Osteoblast (primary cell): ENCODE results near the gene MACROD2. TPM values are rescaled to one million over a fixed set of nuclear protein-coding genes. Genes with fewer than 3 reads are reported as not detected.

Experiments
- DNase-seq: peaks from one replicate; pipeline ENCODE4 v3.0.0; 2011; ENCODE audit warnings: low spot score, mixed read lengths; ENCODE audit not compliant: insufficient read length; ENCODE audit errors: missing footprints
- H2AFZ ChIP-seq: 2 replicates; pipeline ENCODE4 v1.6.0; 2011; ENCODE audit warnings: mild to moderate bottlenecking, low read length
- H3K27ac ChIP-seq: 2 replicates; pipeline ENCODE4 v1.5.1; 2011; ENCODE audit warnings: mild to moderate bottlenecking, low read depth, low read length, moderate library complexity
- H3K27me3 ChIP-seq: 2 replicates; pipeline ENCODE4 v1.6.0; 2012; ENCODE audit warnings: mild to moderate bottlenecking, control low read depth, inconsistent platforms, low read length, moderate library complexity; ENCODE audit not compliant: insufficient read depth
- H3K36me3 ChIP-seq: 2 replicates; pipeline ENCODE4 v1.5.1; 2011; ENCODE audit warnings: mild to moderate bottlenecking, low read length, control low read depth, moderate library complexity; ENCODE audit not compliant: insufficient read depth
- H3K4me1 ChIP-seq: 2 replicates; pipeline ENCODE4 v1.5.1; 2011; ENCODE audit warnings: mild to moderate bottlenecking, low read length, control low read depth, moderate library complexity; ENCODE audit not compliant: insufficient read depth
- H3K4me2 ChIP-seq: 2 replicates; pipeline ENCODE4 v1.6.0; 2011; ENCODE audit warnings: mild to moderate bottlenecking, low read length; ENCODE audit not compliant: insufficient read depth
- H3K4me3 ChIP-seq: fragments of 200-600 bp; sonication (generic); 3 replicates; pipeline ENCODE4 v1.5.1; 2012; ENCODE audit warnings: mild to moderate bottlenecking, low read length, inconsistent platforms; ENCODE audit not compliant: insufficient read depth
- H3K79me2 ChIP-seq: 2 replicates; pipeline ENCODE4 v1.6.0; 2012; ENCODE audit warnings: mild to moderate bottlenecking, low read length, control low read depth, inconsistent platforms; ENCODE audit not compliant: insufficient read depth
- H3K9me3 ChIP-seq: 2 replicates; pipeline ENCODE4 v1.5.1; 2011; ENCODE audit warnings: low read depth, low read length, control low read depth
- H4K20me1 ChIP-seq: 2 replicates; pipeline ENCODE4 v1.6.0; 2012; ENCODE audit warnings: mild to moderate bottlenecking, low read length, control low read depth; ENCODE audit not compliant: insufficient read depth
- total RNA-seq: library from RNA; depleted of rRNA; stranded (reverse); fragments of >200 nt; gene quantifications from 2 replicates; pipeline ENCODE4 v1.2.3, GENCODE V29; 2012
- TF ChIP-seq, protein P1 (sequence below): IDR thresholded peaks from 2 replicates; pipeline ENCODE4 v1.5.1; 2011; ENCODE audit warnings: mild to moderate bottlenecking, low read depth, low read length, moderate library complexity; ENCODE audit errors: extremely low read depth

The MACROD2 gene
- total RNA-seq, 1 donor = 4.0 TPM

- Histone ChIP-seq H3K79me2 (no peaks in the 10 kb centered on the region), H3K4me2 (no peak overlapping the region), H4K20me1 (no peaks in the 10 kb centered on the region), H3K36me3 (no peaks in the 10 kb centered on the region), H3K9me3 (no peaks in the 10 kb centered on the region), H3K4me1 (no peaks in the 10 kb centered on the region), H3K27me3 (no peaks in the 10 kb centered on the region), H3K27ac (no peak overlapping the region), H2AFZ (no peak overlapping the region), H3K4me3 (no peak overlapping the region)
- TF ChIP-seq, protein P1, sequence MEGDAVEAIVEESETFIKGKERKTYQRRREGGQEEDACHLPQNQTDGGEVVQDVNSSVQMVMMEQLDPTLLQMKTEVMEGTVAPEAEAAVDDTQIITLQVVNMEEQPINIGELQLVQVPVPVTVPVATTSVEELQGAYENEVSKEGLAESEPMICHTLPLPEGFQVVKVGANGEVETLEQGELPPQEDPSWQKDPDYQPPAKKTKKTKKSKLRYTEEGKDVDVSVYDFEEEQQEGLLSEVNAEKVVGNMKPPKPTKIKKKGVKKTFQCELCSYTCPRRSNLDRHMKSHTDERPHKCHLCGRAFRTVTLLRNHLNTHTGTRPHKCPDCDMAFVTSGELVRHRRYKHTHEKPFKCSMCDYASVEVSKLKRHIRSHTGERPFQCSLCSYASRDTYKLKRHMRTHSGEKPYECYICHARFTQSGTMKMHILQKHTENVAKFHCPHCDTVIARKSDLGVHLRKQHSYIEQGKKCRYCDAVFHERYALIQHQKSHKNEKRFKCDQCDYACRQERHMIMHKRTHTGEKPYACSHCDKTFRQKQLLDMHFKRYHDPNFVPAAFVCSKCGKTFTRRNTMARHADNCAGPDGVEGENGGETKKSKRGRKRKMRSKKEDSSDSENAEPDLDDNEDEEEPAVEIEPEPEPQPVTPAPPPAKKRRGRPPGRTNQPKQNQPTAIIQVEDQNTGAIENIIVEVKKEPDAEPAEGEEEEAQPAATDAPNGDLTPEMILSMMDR = no peak
- no peak for DNase-seq
Measured at GRCh38 chr20:14885661-14886060, 890.3 kb downstream of the MACROD2 start.

DNA sequence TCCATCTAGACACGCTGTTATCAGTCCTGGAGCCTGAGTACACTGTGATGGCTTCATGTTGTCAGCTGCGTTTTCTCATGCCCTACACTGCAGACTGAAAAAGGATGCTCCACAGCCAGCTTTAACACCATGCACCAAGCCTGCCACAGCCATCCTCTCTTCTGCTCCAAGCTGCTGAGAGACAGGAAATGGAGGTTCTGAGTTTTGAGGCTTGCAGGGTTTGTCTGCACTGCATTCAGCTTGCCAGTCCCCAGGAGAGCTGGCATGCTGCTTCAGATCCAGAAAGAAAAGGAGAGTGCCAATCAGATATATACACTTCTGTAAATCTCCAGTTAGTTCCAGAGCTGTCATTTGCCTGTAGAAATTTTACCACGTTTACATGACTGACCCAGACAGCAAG is 892.8 kb downstream of the MACROD2 start:
- Histone ChIP-seq H2AFZ (no peak overlapping the region), H3K36me3 (no peaks in the 10 kb centered on the region), H3K4me3 (no peak overlapping the region), H3K27ac (no peak overlapping the region), H3K4me2 (no peak overlapping the region), H3K4me1 (no peaks in the 10 kb centered on the region), H4K20me1 (no peaks in the 10 kb centered on the region), H3K27me3 (no peaks in the 10 kb centered on the region), H3K9me3 (no peaks in the 10 kb centered on the region), H3K79me2 (no peaks in the 10 kb centered on the region)
- TF ChIP-seq, protein P1 = no peak
- no peak for DNase-seq

DNA sequence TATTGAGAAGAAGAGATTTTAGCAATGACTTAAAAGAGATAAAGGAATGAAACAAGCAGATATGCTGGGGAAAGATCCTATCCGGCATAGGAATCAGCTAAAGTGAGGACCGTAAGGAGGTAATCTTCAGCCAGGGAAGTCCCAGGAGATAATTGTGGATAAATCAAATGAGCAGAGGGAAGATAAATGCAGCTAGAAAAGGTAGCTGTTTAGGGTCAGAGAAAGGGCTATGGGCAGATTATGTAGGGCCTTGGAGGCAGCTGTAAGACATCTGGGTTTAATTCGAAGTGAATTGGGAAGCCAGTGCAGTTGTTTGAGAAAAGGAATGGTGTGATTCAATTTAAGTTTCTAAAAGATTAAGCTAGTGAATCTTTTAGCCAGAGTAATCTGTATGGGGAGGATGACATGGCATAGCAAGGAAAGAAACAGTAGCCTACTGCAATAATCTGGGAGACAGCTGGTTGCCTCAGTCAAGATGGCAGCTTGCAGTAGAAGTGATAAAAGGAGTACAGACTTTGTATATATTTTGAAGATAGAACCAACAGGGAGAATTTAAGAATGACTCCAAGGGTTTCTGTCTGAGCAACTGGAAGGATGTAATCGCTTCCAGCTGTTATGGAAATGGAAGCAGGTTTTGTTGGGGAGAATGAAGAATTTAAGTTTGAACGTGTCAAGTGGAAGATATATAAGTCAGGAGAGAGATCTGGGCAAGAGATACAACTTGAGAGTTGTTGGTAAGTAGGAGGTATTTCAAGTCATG is 894.4 kb downstream of the MACROD2 start:
- H3K27ac ChIP-seq = no peak overlapping the region
- H4K20me1 ChIP-seq = no peaks in the 10 kb centered on the region
- no peaks in the 10 kb centered on the region for H3K79me2 ChIP-seq
- H2AFZ ChIP-seq = no peak overlapping the region
- H3K27me3 ChIP-seq = no peaks in the 10 kb centered on the region
- DNase-seq = no peak
- TF ChIP-seq, protein P1 = no peak
- H3K4me3 ChIP-seq = no peak overlapping the region
- no peak overlapping the region for H3K4me2 ChIP-seq
- no peaks in the 10 kb centered on the region for H3K9me3 ChIP-seq
- H3K36me3 ChIP-seq = no peaks in the 10 kb centered on the region
- H3K4me1 ChIP-seq = no peaks in the 10 kb centered on the region

- Histone ChIP-seq H3K27ac (no peak overlapping the region), H3K4me2 (no peak overlapping the region), H3K4me1 (no peaks in the 10 kb centered on the region), H2AFZ (no peak overlapping the region), H3K4me3 (no peak overlapping the region), H3K36me3 (no peaks in the 10 kb centered on the region), H3K79me2 (no peaks in the 10 kb centered on the region), H3K27me3 (no peaks in the 10 kb centered on the region), H4K20me1 (no peaks in the 10 kb centered on the region), H3K9me3 (no peaks in the 10 kb centered on the region)
- no peak for DNase-seq
- TF ChIP-seq, protein P1 = no peak
Measured at GRCh38 chr20:14890713-14891112, 895.4 kb downstream of the MACROD2 start.
